Naive B cell (primary cell): ENCODE data around the gene TMEM217. TPM values are rescaled to one million over a fixed set of nuclear protein-coding genes. Genes with fewer than 3 reads are reported as not detected.

Experiments
- ATAC-seq, 2 donors: fragments of 150-1000 bp; cut with Tn5 transposase; 2 replicates each; pipeline ENCODE4 v1.10.0; 2021; ENCODE audit warnings: low read depth in 2 of 2, mild to moderate bottlenecking in 2 of 2, moderate library complexity in 2 of 2
- DNase-seq: peaks from one replicate; pipeline ENCODE4 v3.0.0; 2022
- H3K27ac Mint-ChIP-seq, 6 donors: one replicate each; pipeline ENCODE4 v1.8.0; 2020 to 2022; ENCODE audit warnings: mild to moderate bottlenecking in 6 of 6, mixed read lengths in 6 of 6, moderate library complexity in 5 of 6, inconsistent platforms in 2 of 6
- H3K27me3 Mint-ChIP-seq, 3 donors: one replicate each; pipeline ENCODE4 v1.8.0; 2021 to 2022; ENCODE audit warnings: mixed read lengths in 3 of 3, mild to moderate bottlenecking in 1 of 3
- H3K36me3 Mint-ChIP-seq, 2 donors: one replicate each; pipeline ENCODE4 v1.8.0; 2020 to 2022; ENCODE audit warnings: mixed read lengths in 2 of 2, inconsistent platforms in 1 of 2, mild to moderate bottlenecking in 1 of 2
- H3K4me1 Mint-ChIP-seq, 3 donors: one replicate each; pipeline ENCODE4 v1.8.0; 2020 to 2022; ENCODE audit warnings: mixed read lengths in 3 of 3, inconsistent platforms in 1 of 3, mild to moderate bottlenecking in 1 of 3, moderate library complexity in 1 of 3
- H3K4me3 Mint-ChIP-seq, 8 donors: one replicate each; pipeline ENCODE4 v1.8.0; 2020 to 2022; ENCODE audit warnings: mild to moderate bottlenecking in 8 of 8, mixed read lengths in 8 of 8, moderate library complexity in 8 of 8, inconsistent platforms in 2 of 8
- H3K9me3 Mint-ChIP-seq, 7 donors: one replicate each; pipeline ENCODE4 v1.8.0; 2020 to 2022; ENCODE audit warnings: mixed read lengths in 7 of 7, mild to moderate bottlenecking in 5 of 7, inconsistent platforms in 2 of 7, moderate library complexity in 1 of 7
- polyA plus RNA-seq, 6 donors: library from polyadenylated mRNA; unstranded; fragments of 300-500 nt; fragmentation: Illumina TruSeq; gene quantifications; one replicate each; pipeline ENCODE4 v1.2.3, GENCODE V29; 2021; ENCODE audit warnings: low read depth in 6 of 6

The TMEM217 gene
- polyA plus RNA-seq, 6 donors from 2014 or later = 0.18 to 0.96 (median 0.32) TPM; not detected in 3

GRCh38 chr6:37175332-37176267, 82.3 kb downstream of the TMEM217 start:
- no peaks in the 10 kb centered on the region for H3K27me3 Mint-ChIP-seq
- no peaks in the 10 kb centered on the region for H3K9me3 Mint-ChIP-seq
- peak; percentile 75 for DNase-seq
- H3K4me3 Mint-ChIP-seq = peak overlapping the region; percentile 36 to 90 (median 78)
- peaks cover 10 to 22% of the 10 kb centered on the region in 2 donors for H3K36me3 Mint-ChIP-seq
- H3K4me1 Mint-ChIP-seq = peaks cover 52 to 76% (median 68%) of the 10 kb centered on the region in 3 donors
- peak overlapping the region; percentile 47 to 97 (median 90) for H3K27ac Mint-ChIP-seq
- peak; percentile 68 to 70 for ATAC-seq

- Mint-ChIP-seq H3K27ac (peak overlapping the region in 4 of 6 donors; percentile 53 to 89 (median 82)), H3K9me3 (no peaks in the 10 kb centered on the region), H3K27me3 (no peaks in the 10 kb centered on the region), H3K4me1 (peaks cover 52 to 76% (median 68%) of the 10 kb centered on the region in 3 donors), H3K4me3 (peak overlapping the region in 5 of 8 donors; percentile 36 to 81 (median 62)), H3K36me3 (peaks cover 10 to 22% of the 10 kb centered on the region in 2 donors)
- DNase-seq = no peak
- ATAC-seq = no peak
Measured at GRCh38 chr6:37174515-37175331, 83.2 kb downstream of the TMEM217 start.

GRCh38 chr6:37174196-37174514, 83.8 kb downstream of the TMEM217 start:
- H3K4me1 Mint-ChIP-seq = peaks cover 56 to 80% (median 72%) of the 10 kb centered on the region in 3 donors
- DNase-seq (no peak), ATAC-seq (no peak)
- peak overlapping the region in 2 of 6 donors; percentile 32 to 53 for H3K27ac Mint-ChIP-seq
- peak overlapping the region in 2 of 8 donors; percentile 47 to 74 for H3K4me3 Mint-ChIP-seq
- no peaks in the 10 kb centered on the region for H3K27me3 Mint-ChIP-seq
- H3K9me3 Mint-ChIP-seq = no peaks in the 10 kb centered on the region
- peaks cover 10 to 22% of the 10 kb centered on the region in 2 donors for H3K36me3 Mint-ChIP-seq

- peak overlapping the region in 3 of 6 donors; percentile 28 to 72 (median 32) for H3K27ac Mint-ChIP-seq
- H3K4me1 Mint-ChIP-seq = peaks cover 60 to 85% (median 76%) of the 10 kb centered on the region in 3 donors
- no peaks in the 10 kb centered on the region for H3K9me3 Mint-ChIP-seq
- peak overlapping the region in 2 of 8 donors; percentile 47 to 90 for H3K4me3 Mint-ChIP-seq
- peaks cover 10 to 22% of the 10 kb centered on the region in 2 donors for H3K36me3 Mint-ChIP-seq
- no peak for DNase-seq
- no peaks in the 10 kb centered on the region for H3K27me3 Mint-ChIP-seq
- no peak for ATAC-seq
Measured at GRCh38 chr6:37173493-37174195, 84.3 kb downstream of the TMEM217 start.

- H3K4me3 Mint-ChIP-seq = peak overlapping the region in 5 of 8 donors; percentile 48 to 95 (median 90)
Measured at GRCh38 chr6:37172912-37173492, 84.9 kb downstream of the TMEM217 start.

GRCh38 chr6:37171970-37172812, 85.8 kb downstream of the TMEM217 start:
- ATAC-seq = peak; percentile 10 to 11
- H3K27me3 Mint-ChIP-seq = no peaks in the 10 kb centered on the region
- H3K36me3 Mint-ChIP-seq = peaks cover 10 to 22% of the 10 kb centered on the region in 2 donors
- H3K4me3 Mint-ChIP-seq = peak overlapping the region; percentile 90 to 97 (median 92)
- H3K4me1 Mint-ChIP-seq = peaks cover 49 to 72% (median 65%) of the 10 kb centered on the region in 3 donors
- DNase-seq = peak; percentile 89
- no peaks in the 10 kb centered on the region for H3K9me3 Mint-ChIP-seq
- H3K27ac Mint-ChIP-seq = peak overlapping the region; percentile 89 to 98 (median 96)

More at GRCh38 chr6:37172912-37173492, 84.9 kb downstream of the TMEM217 start:
- DNase-seq = no peak
- H3K27ac Mint-ChIP-seq = peak overlapping the region in 4 of 6 donors; percentile 26 to 77 (median 50)
- no peaks in the 10 kb centered on the region for H3K27me3 Mint-ChIP-seq
- no peaks in the 10 kb centered on the region for H3K9me3 Mint-ChIP-seq
- peaks cover 10 to 22% of the 10 kb centered on the region in 2 donors for H3K36me3 Mint-ChIP-seq
- peaks cover 58 to 80% (median 73%) of the 10 kb centered on the region in 3 donors for H3K4me1 Mint-ChIP-seq
- no peak for ATAC-seq

GRCh38 chr6:37171201-37171969, 86.6 kb downstream of the TMEM217 start:
- Mint-ChIP-seq H3K36me3 (peaks cover 10 to 22% of the 10 kb centered on the region in 2 donors), H3K27ac (peak overlapping the region; percentile 89 to 98 (median 96)), H3K4me1 (peaks cover 45 to 64% (median 57%) of the 10 kb centered on the region in 3 donors), H3K27me3 (no peaks in the 10 kb centered on the region), H3K4me3 (peak overlapping the region; percentile 90 to 97 (median 92)), H3K9me3 (no peaks in the 10 kb centered on the region)
- ATAC-seq (no peak), DNase-seq (peak; percentile 31)

GRCh38 chr6:37170273-37171200, 87.4 kb downstream of the TMEM217 start:
- ATAC-seq (peak; percentile 5 to 9), DNase-seq (peak; percentile 49)
- Mint-ChIP-seq H3K9me3 (no peaks in the 10 kb centered on the region), H3K4me1 (peaks cover 38 to 55% (median 48%) of the 10 kb centered on the region in 3 donors), H3K27ac (peak overlapping the region in 5 of 6 donors; percentile 72 to 98 (median 88)), H3K36me3 (peaks cover 10 to 20% of the 10 kb centered on the region in 2 donors), H3K4me3 (peak overlapping the region; percentile 90 to 97 (median 92)), H3K27me3 (no peaks in the 10 kb centered on the region)

GRCh38 chr6:37169496-37170272, 88.3 kb downstream of the TMEM217 start, which contains the start of gene PIM1:
Gene PIM1, plus strand, starts transcription at chr6:37170152. Its CDS starts 424 bp downstream, at chr6:37170576.
- peak within 1 kb of the TSS; percentile 90 to 97 (median 94) for H3K4me3 Mint-ChIP-seq
- no peaks in the 10 kb centered on the region for H3K9me3 Mint-ChIP-seq
- peak within 1 kb of the TSS; percentile 74 to 98 (median 94) for H3K27ac Mint-ChIP-seq
- H3K36me3 Mint-ChIP-seq = peaks cover 7 to 13% of the 10 kb centered on the region in 2 donors
- DNase-seq (peak; percentile 91), ATAC-seq (peak; percentile 79 to 85)
- no peaks in the 10 kb centered on the region for H3K27me3 Mint-ChIP-seq
- peaks cover 30 to 47% (median 40%) of the 10 kb centered on the region in 3 donors for H3K4me1 Mint-ChIP-seq
